CD4-positive, alpha-beta memory T cell (primary cell): ENCODE results near the gene TERB1. TPM values are rescaled to one million over a fixed set of nuclear protein-coding genes. Genes with fewer than 3 reads are reported as not detected.
A peak's percentile ranks its signal among the peaks of the same experiment; 100 is the strongest.

ENCODE experiments used
- CTCF ChIA-PET: fragments of 350-600 bp; sonication (Branson Sonifier 250); formaldehyde crosslinking; loops from one replicate; lab custom pipeline; 2021; ENCODE audit warnings: inconsistent platforms; ENCODE audit not compliant: partially characterized antibody; lab: Charles Lee
- POLR2A ChIA-PET: fragments of 350-600 bp; sonication (Branson Sonifier 250); formaldehyde crosslinking; loops from one replicate; lab custom pipeline; 2021; ENCODE audit not compliant: partially characterized antibody; lab: Charles Lee
- DNase-seq, 5 donors: peaks; one replicate each; pipeline versions ENCODE4 v3.0.0 to v3.0.0-alpha.2; 2020 to 2022; ENCODE audit warnings: mixed read lengths in 1 of 5
- H3K27ac ChIP-seq: one replicate; pipeline ENCODE4 v1.7.0; 2013; ENCODE audit warnings: low read depth, low read length
- H3K27me3 ChIP-seq: 2 replicates; pipeline ENCODE4 v1.7.0; 2013; ENCODE audit warnings: mild to moderate bottlenecking, low read length, moderate library complexity; ENCODE audit not compliant: insufficient read depth
- H3K36me3 ChIP-seq: 2 replicates; pipeline ENCODE4 v1.7.0; 2013; ENCODE audit warnings: mild to moderate bottlenecking, low read length, moderate library complexity; ENCODE audit not compliant: insufficient read depth
- H3K4me1 ChIP-seq: 2 replicates; pipeline ENCODE4 v1.7.0; 2013; ENCODE audit warnings: mild to moderate bottlenecking, low read length, moderate library complexity; ENCODE audit not compliant: insufficient read depth
- H3K4me3 ChIP-seq, 2 donors: one replicate each; pipeline ENCODE4 v1.7.0; 2013; ENCODE audit warnings: low read length in 2 of 2, mild to moderate bottlenecking in 1 of 2
- H3K9me3 ChIP-seq, 2 donors: one replicate each; pipeline ENCODE4 v1.7.0; 2013; ENCODE audit warnings: low read length in 2 of 2, control low read depth in 1 of 2; ENCODE audit not compliant: control insufficient read depth in 1 of 2
- H3K27ac Mint-ChIP-seq, 7 donors: one replicate each; pipeline ENCODE4 v1.8.0; 2020 to 2021; ENCODE audit warnings: mixed read lengths in 7 of 7, mild to moderate bottlenecking in 6 of 7, inconsistent platforms in 3 of 7, moderate library complexity in 3 of 7
- H3K27me3 Mint-ChIP-seq, 2 donors: one replicate each; pipeline ENCODE4 v1.8.0; 2020 to 2021; ENCODE audit warnings: mixed read lengths in 2 of 2
- H3K36me3 Mint-ChIP-seq, 2 donors: one replicate each; pipeline ENCODE4 v1.8.0; 2020 to 2021; ENCODE audit warnings: mixed read lengths in 2 of 2, inconsistent platforms in 1 of 2, mild to moderate bottlenecking in 1 of 2
- H3K4me1 Mint-ChIP-seq, 4 donors: one replicate each; pipeline ENCODE4 v1.8.0; 2020 to 2021; ENCODE audit warnings: mixed read lengths in 4 of 4, mild to moderate bottlenecking in 1 of 4
- H3K4me3 Mint-ChIP-seq, 8 donors: one replicate each; pipeline ENCODE4 v1.8.0; 2020 to 2021; ENCODE audit warnings: mixed read lengths in 8 of 8, mild to moderate bottlenecking in 7 of 8, moderate library complexity in 6 of 8, inconsistent platforms in 3 of 8
- H3K9me3 Mint-ChIP-seq, 8 donors: one replicate each; pipeline ENCODE4 v1.8.0; 2020 to 2021; ENCODE audit warnings: mixed read lengths in 8 of 8, mild to moderate bottlenecking in 5 of 8, inconsistent platforms in 3 of 8, moderate library complexity in 1 of 8
- intact Hi-C: fragments of 100-400 bp; cut with micrococcal nuclease; formaldehyde crosslinking; loops from one replicate; pipeline ENCODE4 v1.15.1; 2023
- polyA plus RNA-seq, 2 donors: library from polyadenylated mRNA; unstranded; fragments of 300-500 nt; fragmentation: Illumina TruSeq; gene quantifications; one replicate each; pipeline ENCODE4 v1.2.3, GENCODE V29; 2021
- total RNA-seq, 2 experiments: library from RNA; stranded (reverse); gene quantifications; one replicate each; pipeline ENCODE4 v1.2.3, GENCODE V29; 2021

The TERB1 gene, protein sequence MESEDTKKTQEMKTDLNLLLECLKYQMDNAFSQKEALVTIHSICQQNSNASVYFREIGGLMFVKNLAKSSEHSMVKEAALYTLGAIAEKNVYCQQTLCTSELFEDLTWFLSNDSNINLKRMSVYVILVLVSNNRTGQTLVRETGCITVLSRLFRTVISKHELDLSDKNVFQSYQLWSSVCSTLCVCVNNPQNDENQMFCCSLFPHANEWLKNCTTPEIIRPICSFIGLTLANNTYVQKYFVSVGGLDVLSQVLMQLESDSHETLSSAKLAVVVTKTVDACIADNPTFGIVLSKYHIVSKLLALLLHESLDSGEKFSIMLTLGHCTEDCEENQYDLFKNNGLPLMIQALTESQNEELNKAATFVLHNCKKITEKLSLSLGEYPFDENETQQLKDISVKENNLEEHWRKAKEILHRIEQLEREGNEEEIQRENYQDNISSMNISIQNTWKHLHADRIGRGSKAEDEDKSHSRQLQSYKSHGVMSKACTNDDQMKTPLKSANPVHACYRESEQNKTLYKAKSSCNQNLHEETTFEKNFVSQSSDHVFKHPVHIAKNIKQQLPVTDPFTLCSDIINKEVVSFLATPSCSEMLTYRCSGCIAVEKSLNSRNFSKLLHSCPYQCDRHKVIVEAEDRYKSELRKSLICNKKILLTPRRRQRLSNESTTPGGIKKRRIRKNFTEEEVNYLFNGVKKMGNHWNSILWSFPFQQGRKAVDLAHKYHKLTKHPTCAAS
- total RNA-seq (1 to 10 TPM in 1 of 2 experiments, under 1 TPM in 1; 0.83 to 1.1 TPM), polyA plus RNA-seq (not detected)

GRCh38 chr16:66801320-66802105 lies at the start of gene TERB1:
TSS of gene TERB1 (minus strand) at chr16:66801584. CDS start at chr16:66796798, 4,786 bp downstream.
- ChIA-PET POLR2A (interaction anchor here (0.6 kb wide), 1 partner anchor 29 kb away, joined by 3 read pairs; no protein-coding TSS in a partner anchor), CTCF (no interaction called here)
- Histone ChIP-seq H3K4me3 (no peak within 1 kb of the TSS), H3K27ac (no peak within 1 kb of the TSS), H3K27me3 (no peaks in the 10 kb centered on the region), H3K4me1 (no peaks in the 10 kb centered on the region), H3K9me3 (no peaks in the 10 kb centered on the region), H3K36me3 (peaks cover 27% of the 10 kb centered on the region)
- no peak within 1 kb of the TSS for H3K27ac Mint-ChIP-seq
- peaks cover 31 to 35% of the 10 kb centered on the region in 2 donors for H3K36me3 Mint-ChIP-seq
- intact Hi-C loops = no loop called here
- H3K4me3 Mint-ChIP-seq = no peak within 1 kb of the TSS
- peak in 1 of 5 donors; percentile 32 for DNase-seq
- no peaks in the 10 kb centered on the region for H3K27me3 Mint-ChIP-seq
- H3K4me1 Mint-ChIP-seq = no peaks in the 10 kb centered on the region
- no peaks in the 10 kb centered on the region for H3K9me3 Mint-ChIP-seq

- intact Hi-C loops = no loop called here
- no peak overlapping the region for H3K4me3 ChIP-seq
- Mint-ChIP-seq H3K4me1 (peaks cover 0 to 5% (median 2%) of the 10 kb centered on the region in 4 donors), H3K27ac (no peak overlapping the region), H3K4me3 (no peak overlapping the region), H3K9me3 (no peaks in the 10 kb centered on the region), H3K36me3 (no peaks in the 10 kb centered on the region), H3K27me3 (peaks cover 11 to 14% of the 10 kb centered on the region in 2 donors)
- H3K27ac ChIP-seq = no peak overlapping the region
- no peaks in the 10 kb centered on the region for H3K36me3 ChIP-seq
- no peak for DNase-seq
- no peaks in the 10 kb centered on the region for H3K9me3 ChIP-seq
- H3K4me1 ChIP-seq = no peaks in the 10 kb centered on the region
- ChIA-PET POLR2A (no interaction called here), CTCF (interaction anchor here (1.2 to 1.4 kb wide), 2 partner anchors 18 kb away, joined by 5 to 9 read pairs; no protein-coding TSS in a partner anchor)
- H3K27me3 ChIP-seq = peaks cover 2% of the 10 kb centered on the region
These were observed 48.9 kb upstream of the TERB1 start for GRCh38 chr16:66850115-66850815.

DNA sequence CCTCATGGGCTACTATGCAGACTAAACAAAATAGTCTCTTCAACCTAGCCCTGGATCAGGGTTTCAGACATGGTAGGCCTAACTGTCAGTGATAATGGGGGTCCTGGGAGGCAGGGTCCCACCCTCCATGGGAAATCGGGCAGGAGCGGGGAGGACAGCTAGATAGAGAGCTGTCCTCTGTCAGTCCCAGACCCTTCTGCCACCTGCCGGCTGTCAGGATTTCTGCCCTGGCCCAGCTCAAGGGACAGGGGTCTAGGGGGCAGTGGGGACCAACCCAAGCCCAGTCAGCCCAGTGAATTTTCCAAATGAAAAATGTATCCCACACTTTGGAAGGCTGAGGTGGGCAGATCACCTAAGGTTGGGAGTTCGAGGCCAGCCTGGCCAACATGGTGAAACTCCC lies 48.2 kb upstream of the TERB1 start:
- Histone ChIP-seq H3K36me3 (no peaks in the 10 kb centered on the region), H3K9me3 (no peaks in the 10 kb centered on the region), H3K27ac (no peak overlapping the region), H3K27me3 (peaks cover 6% of the 10 kb centered on the region), H3K4me1 (no peaks in the 10 kb centered on the region), H3K4me3 (no peak overlapping the region)
- POLR2A ChIA-PET = no interaction called here
- CTCF ChIA-PET = interaction anchor here (1.2 to 1.4 kb wide), 2 partner anchors 18 to 23 kb away, joined by 4 to 9 read pairs; no protein-coding TSS in a partner anchor
- peaks cover 16 to 18% of the 10 kb centered on the region in 2 donors for H3K27me3 Mint-ChIP-seq
- no peak overlapping the region for H3K4me3 Mint-ChIP-seq
- no peak overlapping the region for H3K27ac Mint-ChIP-seq
- H3K36me3 Mint-ChIP-seq = no peaks in the 10 kb centered on the region
- DNase-seq = no peak
- H3K9me3 Mint-ChIP-seq = no peaks in the 10 kb centered on the region
- intact Hi-C loops = no loop called here
- peaks cover 0 to 5% (median 4%) of the 10 kb centered on the region in 4 donors for H3K4me1 Mint-ChIP-seq

GRCh38 chr16:66849021-66849420 lies 47.6 kb upstream of the TERB1 start:
- Mint-ChIP-seq H3K27me3 (peaks cover 16 to 18% of the 10 kb centered on the region in 2 donors), H3K4me1 (peaks cover 0 to 6% (median 5%) of the 10 kb centered on the region in 4 donors), H3K9me3 (no peaks in the 10 kb centered on the region), H3K4me3 (no peak overlapping the region), H3K36me3 (no peaks in the 10 kb centered on the region), H3K27ac (no peak overlapping the region)
- Histone ChIP-seq H3K4me3 (no peak overlapping the region), H3K27ac (no peak overlapping the region), H3K9me3 (no peaks in the 10 kb centered on the region), H3K36me3 (no peaks in the 10 kb centered on the region), H3K4me1 (no peaks in the 10 kb centered on the region), H3K27me3 (peaks cover 7% of the 10 kb centered on the region)
- POLR2A ChIA-PET = no interaction called here
- DNase-seq = no peak
- CTCF ChIA-PET = interaction anchor here (1.2 to 1.4 kb wide), 2 partner anchors 19 to 24 kb away, joined by 4 to 9 read pairs; no protein-coding TSS in a partner anchor
- intact Hi-C loops = no loop called here

GRCh38 chr16:66848172-66848571 lies 46.8 kb upstream of the TERB1 start:
- peaks cover 23 to 24% of the 10 kb centered on the region in 2 donors for H3K27me3 Mint-ChIP-seq
- H3K36me3 Mint-ChIP-seq = no peaks in the 10 kb centered on the region
- no peaks in the 10 kb centered on the region for H3K9me3 ChIP-seq
- no peaks in the 10 kb centered on the region for H3K36me3 ChIP-seq
- H3K27me3 ChIP-seq = peaks cover 12% of the 10 kb centered on the region
- DNase-seq = no peak
- intact Hi-C loops = no loop called here
- H3K27ac Mint-ChIP-seq = no peak overlapping the region
- H3K4me1 ChIP-seq = no peaks in the 10 kb centered on the region
- no peak overlapping the region for H3K4me3 Mint-ChIP-seq
- no peak overlapping the region for H3K4me3 ChIP-seq
- CTCF ChIA-PET = interaction anchor here (0.7 to 1.4 kb wide), 4 partner anchors 18 to 25 kb away, joined by 3 to 4 read pairs (median 4); partner anchors contain the start of gene NAE1
- peaks cover 2 to 10% (median 8%) of the 10 kb centered on the region in 4 donors for H3K4me1 Mint-ChIP-seq
- POLR2A ChIA-PET = no interaction called here
- no peaks in the 10 kb centered on the region for H3K9me3 Mint-ChIP-seq
- H3K27ac ChIP-seq = no peak overlapping the region

- H3K27ac ChIP-seq = no peak overlapping the region
- intact Hi-C loops = no loop called here
- peaks cover 15% of the 10 kb centered on the region for H3K27me3 ChIP-seq
- Mint-ChIP-seq H3K27ac (no peak overlapping the region), H3K4me3 (no peak overlapping the region), H3K36me3 (no peaks in the 10 kb centered on the region), H3K4me1 (peaks cover 2 to 10% (median 8%) of the 10 kb centered on the region in 4 donors), H3K27me3 (peaks cover 27 to 28% of the 10 kb centered on the region in 2 donors), H3K9me3 (no peaks in the 10 kb centered on the region)
- no peaks in the 10 kb centered on the region for H3K36me3 ChIP-seq
- ChIA-PET POLR2A (no interaction called here), CTCF (interaction anchor here (0.7 to 1.0 kb wide), 4 partner anchors 12 to 21 kb away, joined by 3 to 4 read pairs (median 3); partner anchors contain the start of gene NAE1)
- no peak for DNase-seq
- H3K4me1 ChIP-seq = no peaks in the 10 kb centered on the region
- H3K9me3 ChIP-seq = no peaks in the 10 kb centered on the region
- no peak overlapping the region for H3K4me3 ChIP-seq
These were observed 46.2 kb upstream of the TERB1 start for GRCh38 chr16:66847533-66848067.
